Gastroesophageal sphincter (tissue), 3 donors: ENCODE results near the gene GRIA3.

Source experiments
- CTCF ChIP-seq, 4 experiments: fragments of 200-600 bp in 2 of 4; fragments of 450-650 bp in 2 of 4; sonication (generic) in 1 of 4; IDR thresholded peaks; one replicate each; pipeline ENCODE4 v1.5.1; 2017 to 2019; ENCODE audit warnings: antibody characterized with exemption in 4 of 4, mild to moderate bottlenecking in 2 of 4, moderate library complexity in 2 of 4
- POLR2A ChIP-seq, 2 donors: fragments of 450-650 bp; IDR thresholded peaks; one replicate each; pipeline ENCODE4 v1.6.1; 2017; ENCODE audit warnings: antibody characterized with exemption in 2 of 2, mild to moderate bottlenecking in 2 of 2, moderate library complexity in 1 of 2
- POLR2AphosphoS5 ChIP-seq: sonication (generic); formaldehyde crosslinking; IDR thresholded peaks from one replicate; pipeline ENCODE4 v1.6.1; 2017; ENCODE audit warnings: antibody characterized with exemption

GRCh38 chrX:123331859-123332258, 147.8 kb downstream of the GRIA3 start:
- TF ChIP-seq CTCF (IDR thresholded peaks at IDR 0.05): no peak
- TF ChIP-seq POLR2A (IDR thresholded peaks at IDR 0.05): no peak
- TF ChIP-seq POLR2AphosphoS5: no peak
